GM18505 (cell line): ENCODE results near the gene FA2H.
"Not testable (repeated sequence)": the region's sequence is repeated elsewhere in the genome, so short reads cannot be mapped to it uniquely, and the experiment has no call there.

ENCODE experiments used
- ATAC-seq: cut with Tn5 transposase; IDR thresholded peaks from one replicate; pipeline ENCODE4 v1.9.1; 2021; ENCODE audit not compliant: unreplicated experiment
- POLR2A ChIP-seq: IDR thresholded peaks from 4 replicates; pipeline ENCODE4 v1.6.1; 2011; ENCODE audit warnings: borderline replicate concordance; ENCODE audit not compliant: insufficient read depth, insufficient read length; ENCODE audit errors: extremely low read depth

The FA2H gene

DNA sequence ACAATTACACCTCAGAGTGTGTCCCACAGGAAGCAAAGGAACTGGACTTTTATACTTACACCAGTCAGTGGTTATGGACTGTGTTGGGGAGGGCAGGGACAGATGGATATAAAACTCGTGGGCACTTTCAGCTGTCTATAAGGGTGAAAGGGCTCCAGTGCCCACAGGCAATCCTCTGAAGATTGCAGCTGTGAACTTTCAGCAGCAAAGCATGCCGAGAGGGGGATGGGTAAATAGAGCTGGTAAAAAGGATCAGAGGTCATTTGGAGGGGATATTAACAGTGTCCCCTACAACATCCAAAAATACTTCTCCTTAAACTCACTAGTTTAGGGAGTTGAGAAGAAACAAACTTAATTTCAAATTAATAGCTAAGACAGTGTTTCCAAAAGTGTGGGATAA lies 94.6 kb downstream of the FA2H start:
- no peak for ATAC-seq
- TF ChIP-seq POLR2A, result no peak

DNA sequence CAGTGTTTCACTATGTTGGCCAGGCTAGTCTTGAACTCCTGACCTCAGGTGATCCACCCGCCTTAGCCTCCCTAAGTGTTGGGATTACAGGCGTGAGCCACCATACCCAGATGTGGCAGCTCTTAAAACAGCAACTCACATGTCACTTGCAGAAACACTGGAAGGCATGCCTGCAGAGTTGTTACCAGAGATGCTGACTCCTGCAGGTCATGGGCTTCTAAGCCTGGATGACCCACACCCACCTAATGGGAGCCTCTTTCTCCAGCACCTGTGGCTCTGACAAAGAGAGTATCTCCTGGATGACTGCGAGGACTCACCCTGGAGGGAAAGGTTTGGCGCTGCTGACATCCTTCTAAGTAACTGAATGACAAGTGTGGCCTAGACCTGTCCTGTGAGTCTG lies 96.8 kb downstream of the FA2H start:
- no peak for TF ChIP-seq POLR2A
- ATAC-seq, result no peak

DNA sequence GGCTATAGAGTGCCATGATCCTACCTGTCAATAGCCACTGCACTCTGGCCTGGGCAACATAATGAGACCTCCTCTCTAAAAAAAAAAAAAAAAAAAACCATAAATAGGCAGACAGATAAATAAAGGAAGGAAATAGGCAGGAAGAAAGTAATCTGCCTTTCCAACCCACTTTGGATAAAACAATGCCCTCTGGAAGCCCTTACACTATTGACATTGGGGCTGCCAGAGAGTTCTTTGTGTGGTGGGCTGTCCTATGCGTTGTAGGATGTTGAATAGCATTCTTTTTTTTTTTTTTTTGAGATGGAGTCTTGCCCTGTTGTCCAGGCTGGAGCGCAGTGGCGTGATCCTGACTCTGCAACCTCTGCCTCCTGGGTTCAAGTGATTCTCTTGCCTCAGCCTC lies 100.7 kb downstream of the FA2H start:
- no peak for ATAC-seq
- TF ChIP-seq POLR2A, result no peak

DNA sequence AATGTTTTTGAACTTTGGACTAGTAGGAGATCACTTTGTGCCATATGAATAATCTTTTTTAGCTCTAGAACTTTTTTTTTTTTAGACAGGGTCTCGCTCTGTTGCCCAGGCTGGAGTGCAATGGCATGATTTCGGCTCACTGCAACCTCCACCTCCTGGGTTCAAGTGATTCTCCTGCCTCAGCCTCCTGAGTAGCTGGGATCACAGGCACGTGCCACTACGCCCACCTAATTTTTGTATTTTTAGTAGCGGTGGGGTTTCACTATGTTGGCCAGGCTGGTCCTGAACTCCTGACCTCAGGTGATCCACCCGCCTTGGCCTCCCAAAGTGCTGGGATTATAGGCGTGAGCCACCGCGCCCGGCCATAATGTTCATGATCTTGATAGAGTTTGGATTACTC lies 105.7 kb downstream of the FA2H start:
- ATAC-seq, result not testable (repeated sequence)

DNA sequence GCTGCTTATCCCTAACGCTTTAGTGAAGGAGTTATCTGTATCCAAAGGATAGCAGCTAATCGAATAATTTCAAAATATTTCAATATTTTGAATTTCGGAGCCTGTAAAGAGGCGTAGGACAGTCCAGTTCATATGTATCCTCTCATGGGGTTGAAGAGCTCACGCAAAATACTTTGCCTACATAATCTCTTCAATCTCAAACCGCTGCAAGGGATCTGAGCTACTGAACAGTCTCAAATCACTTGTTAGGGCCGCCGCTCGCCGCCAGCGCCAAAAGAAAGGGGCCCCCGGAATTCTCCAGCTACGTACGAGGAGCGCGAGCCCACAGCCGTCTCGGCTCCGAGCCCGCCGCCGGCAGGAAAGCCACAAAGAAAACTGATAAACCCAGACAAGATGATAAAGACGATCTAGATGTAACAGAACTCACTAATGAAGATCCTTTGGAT lies 107.3 kb downstream of the FA2H start:
- no peak for ATAC-seq
- TF ChIP-seq POLR2A, result no peak

DNA sequence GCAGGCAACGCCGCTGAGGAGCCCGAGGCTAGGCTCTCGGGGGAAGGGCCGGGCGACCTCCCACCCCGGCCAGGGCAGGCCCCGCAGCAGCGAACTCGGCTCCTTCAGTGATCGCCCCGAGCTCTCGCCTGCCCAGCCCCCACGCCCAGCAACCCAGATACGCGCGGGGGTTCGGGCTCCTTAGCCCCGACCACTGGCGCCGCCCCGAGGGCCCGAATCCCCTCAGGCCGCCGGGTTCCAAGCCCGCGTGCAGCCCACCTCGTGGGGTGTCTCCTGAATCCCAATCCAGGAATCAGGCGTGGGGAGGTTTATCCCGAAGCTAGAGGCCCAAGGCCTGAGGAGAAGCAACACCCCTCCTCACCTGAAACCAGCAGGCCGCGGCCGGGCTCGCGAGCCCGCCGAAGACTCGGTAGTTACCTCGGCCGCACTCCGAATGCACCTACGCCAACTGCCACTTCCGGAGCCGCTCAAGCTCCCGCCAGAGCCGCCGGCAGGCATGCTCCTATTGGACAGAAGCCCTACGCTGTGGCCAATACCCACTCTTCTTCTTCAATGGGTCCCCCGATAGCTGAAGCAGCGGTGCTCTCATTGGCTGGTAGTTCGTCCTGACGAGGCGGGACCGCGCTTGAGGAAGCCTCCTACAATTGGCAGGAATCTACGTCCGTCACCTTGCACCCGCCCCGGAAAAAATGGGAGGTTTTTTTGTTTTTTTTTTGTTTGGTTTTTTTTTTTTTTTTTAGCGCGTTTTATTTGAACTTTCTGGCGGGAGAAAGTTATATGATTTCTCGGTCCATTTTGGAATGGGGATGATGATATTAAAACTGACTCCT lies 108.0 kb downstream of the FA2H start, which contains the start of gene RFWD3:
Gene RFWD3 (minus strand): TSS at position 453 of the 830 bp plus-strand sequence. CDS start 5,428 bp downstream, outside the sequence.
- ATAC-seq, result peak; percentile 100
- peak; percentile 86 for TF ChIP-seq POLR2A

DNA sequence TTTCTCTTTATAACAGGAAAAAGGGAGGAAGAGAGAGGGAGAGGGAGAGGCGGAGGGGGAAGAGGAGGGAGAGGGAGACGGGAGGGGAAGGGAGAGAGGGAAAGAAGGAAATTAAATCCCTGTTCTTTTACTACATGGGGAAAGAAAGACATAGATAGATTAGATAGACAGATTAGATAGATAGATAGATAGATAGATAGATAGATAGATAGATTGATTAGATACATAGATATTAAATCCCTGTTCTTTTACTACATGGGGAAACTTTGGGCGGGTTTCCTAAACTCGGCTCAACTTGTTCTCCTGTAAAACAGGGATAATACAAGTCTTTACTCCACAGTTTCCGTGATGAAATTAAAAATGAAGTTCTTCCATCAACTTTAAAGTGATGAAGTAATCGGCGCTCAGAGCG lies 108.6 kb downstream of the FA2H start:
- no peak for TF ChIP-seq POLR2A
- no peak for ATAC-seq
